GM18517 (cell line): Measurements from ENCODE around the gene DYNC1H1.
"Not testable (repeated sequence)": the region's sequence is repeated elsewhere in the genome, so short reads cannot be mapped to it uniquely, and the experiment has no call there.

Experiments
- ATAC-seq: cut with Tn5 transposase; IDR thresholded peaks from one replicate; pipeline ENCODE4 v1.9.1; 2021; ENCODE audit warnings: mild to moderate bottlenecking, moderate library complexity; ENCODE audit not compliant: unreplicated experiment

DYNC1H1 gene

GRCh38 chr14:102058146-102058545, 93.8 kb downstream of the DYNC1H1 start:
- no peak for ATAC-seq

- ATAC-seq, result no peak
These were observed 94.6 kb downstream of the DYNC1H1 start for GRCh38 chr14:102058961-102059360.

GRCh38 chr14:102063109-102063807, 98.9 kb downstream of the DYNC1H1 start:
- ATAC-seq, result no peak

GRCh38 chr14:102063808-102064429, 99.5 kb downstream of the DYNC1H1 start:
- no peak for ATAC-seq

DNA sequence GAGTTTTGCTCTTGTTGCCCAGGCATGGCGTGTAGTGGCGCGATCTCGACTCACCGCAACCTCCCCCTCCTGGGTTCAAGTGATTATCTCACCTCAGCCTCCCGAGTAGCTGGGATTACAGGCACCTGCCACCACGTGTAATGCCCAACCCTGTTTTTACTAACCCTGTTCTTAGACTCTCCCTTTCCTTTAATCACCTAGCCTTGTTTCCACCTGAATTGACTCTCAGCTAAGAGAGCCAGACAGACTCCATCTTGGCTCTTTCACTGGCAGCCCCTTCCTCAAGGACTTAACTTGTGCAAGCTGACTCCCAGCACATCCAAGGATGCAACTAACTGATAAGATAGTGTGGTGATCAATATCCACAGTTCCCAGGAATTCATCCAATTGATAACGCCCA, 100.2 kb downstream of the DYNC1H1 start:
- ATAC-seq, result not testable (repeated sequence)

DNA sequence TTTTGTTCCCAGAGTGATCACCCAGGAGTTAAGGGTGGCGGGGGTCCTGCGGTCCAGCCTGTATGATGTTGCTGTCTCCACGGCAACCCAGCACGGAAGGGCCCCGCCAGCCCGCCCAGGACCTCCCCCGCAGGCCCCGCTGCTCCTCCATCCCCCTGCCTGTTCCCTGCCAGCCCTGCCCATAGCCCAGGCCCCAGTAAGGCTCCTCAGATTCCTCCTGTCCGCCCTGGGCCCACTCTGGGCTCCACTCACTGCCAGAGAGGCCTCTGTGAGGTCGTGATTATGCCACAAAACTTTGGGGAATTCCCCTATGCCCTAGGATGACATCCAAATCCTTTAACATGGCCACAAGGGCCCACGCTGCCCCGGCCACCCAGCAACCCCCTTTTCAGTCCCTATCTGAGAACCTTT, 101.7 kb downstream of the DYNC1H1 start:
- ATAC-seq, result no peak

DNA sequence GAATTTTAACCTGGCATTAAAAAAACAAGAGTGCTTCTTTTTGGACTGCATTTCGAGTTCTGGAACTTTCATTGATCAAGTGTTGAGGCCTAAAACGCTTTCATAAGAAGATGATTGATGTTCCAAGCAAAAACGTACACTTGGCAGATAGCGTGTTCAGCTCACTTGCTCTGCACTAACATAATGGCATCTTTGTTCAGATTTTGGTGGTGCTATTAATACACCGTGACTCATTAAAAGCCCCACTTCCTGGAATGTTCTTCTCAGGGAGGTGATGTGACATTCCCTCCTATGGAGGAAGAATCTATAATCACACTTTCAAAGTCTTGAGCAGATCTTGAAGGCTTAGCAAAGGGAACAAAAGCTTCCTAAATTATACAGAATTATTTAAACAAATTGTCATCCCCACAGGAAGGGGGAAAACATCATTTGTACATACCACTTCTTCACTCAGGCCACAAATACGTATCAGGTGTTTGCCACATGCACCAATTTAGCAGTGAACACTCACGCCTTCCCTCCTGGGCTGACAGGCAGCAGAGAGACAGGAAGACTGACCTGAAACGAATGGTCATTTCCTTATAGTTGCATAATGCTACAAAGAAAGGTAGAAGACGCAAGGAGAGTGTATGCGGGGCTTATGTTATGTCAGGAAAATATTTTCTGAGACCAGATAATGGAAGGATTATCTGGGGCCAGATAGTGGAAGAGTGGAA, 107.1 kb downstream of the DYNC1H1 start:
- no peak for ATAC-seq

- no peak for ATAC-seq
These were observed 110.1 kb downstream of the DYNC1H1 start for GRCh38 chr14:102074415-102074964.

DNA sequence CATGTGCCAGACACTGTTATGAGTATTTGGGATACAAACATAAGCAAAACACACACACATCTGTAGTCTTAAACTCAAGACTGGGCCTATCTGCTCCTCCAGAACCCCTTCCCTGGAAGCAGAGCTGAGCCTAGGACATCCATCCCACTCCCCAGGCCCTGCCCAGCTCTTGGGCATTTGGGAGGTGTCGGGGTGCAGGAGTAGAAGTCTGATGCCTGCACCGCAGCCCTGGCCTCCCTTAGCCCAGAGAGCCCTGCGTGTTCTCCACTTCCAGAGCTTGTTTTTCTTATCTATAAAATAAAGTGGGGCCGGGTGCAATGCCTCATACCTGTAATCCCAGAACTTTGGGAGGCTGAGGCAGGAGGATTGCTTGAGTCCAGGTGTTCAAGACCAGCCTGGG, 110.8 kb downstream of the DYNC1H1 start:
- no peak for ATAC-seq

DNA sequence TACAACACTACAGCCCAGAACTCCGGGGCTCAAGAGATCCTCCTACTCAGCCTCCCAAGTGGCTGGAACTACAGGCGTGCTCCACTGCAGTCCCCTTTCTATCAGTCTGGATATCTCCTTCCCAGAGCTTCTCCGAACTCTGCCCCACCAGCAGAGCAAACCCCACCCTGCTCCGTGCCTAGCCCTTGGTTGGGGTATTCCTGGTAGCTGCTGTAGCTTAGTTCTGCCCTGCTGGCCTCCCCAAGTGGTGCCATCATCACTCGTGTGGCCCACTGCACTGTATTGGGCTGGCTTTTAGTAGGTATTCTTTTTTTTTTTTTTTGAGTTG, 113.0 kb downstream of the DYNC1H1 start:
- ATAC-seq, result no peak

GRCh38 chr14:102078361-102078791, 114.0 kb downstream of the DYNC1H1 start:
- not testable (repeated sequence) for ATAC-seq

DNA sequence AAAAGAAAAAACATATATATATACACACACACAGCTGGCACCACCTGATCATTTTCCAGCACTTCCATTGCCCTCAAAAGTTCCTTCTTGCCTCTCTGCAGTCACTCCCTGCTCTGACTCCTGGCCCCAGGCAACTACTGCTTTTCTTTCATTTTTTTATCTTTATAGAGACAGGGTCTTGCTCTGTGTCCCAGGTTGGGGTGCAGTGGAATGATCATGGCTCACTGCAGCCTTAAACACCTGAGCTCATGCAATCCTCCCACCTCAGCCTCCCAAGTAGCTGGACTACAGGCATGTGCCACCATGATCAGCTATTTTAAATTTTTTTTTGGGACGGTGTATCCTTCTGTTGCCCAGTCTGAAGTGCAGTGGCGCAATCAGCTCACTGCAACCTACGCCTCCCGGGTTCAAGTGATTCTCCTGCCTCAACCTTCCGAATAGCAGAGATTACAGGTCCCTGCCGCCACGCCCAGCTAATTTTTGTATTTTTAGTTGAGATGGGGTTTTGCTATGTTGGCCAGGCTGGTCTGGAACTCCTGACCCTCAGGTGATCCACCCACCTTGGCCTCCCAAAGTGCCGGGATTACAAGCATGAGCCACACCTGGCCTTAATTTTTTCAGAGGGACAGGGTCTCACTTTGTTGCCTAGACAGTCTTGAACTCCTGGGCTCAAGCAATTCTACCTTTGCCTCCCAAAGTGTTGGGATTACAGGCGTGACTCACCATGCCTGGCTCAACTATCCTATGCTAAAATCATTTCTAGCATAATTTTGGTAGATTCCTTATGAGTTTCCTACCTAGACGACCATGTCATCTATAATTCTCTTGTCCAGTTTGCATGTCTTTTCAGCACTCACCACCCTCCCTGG, 114.7 kb downstream of the DYNC1H1 start:
- no peak for ATAC-seq

DNA sequence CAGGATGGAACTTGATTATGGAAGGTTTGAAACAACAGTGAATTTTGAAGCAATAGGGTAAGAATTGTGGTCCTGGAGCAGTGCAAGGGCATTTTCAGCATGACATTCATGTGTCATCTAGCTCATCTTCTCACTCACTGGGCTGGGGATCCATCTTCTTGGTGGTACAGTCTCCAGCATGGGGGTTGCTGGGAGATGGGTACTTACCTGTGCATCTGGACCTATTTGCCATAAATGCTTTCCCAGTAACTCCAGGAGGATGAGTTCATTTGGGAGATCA, 115.3 kb downstream of the DYNC1H1 start:
- no peak for ATAC-seq

DNA sequence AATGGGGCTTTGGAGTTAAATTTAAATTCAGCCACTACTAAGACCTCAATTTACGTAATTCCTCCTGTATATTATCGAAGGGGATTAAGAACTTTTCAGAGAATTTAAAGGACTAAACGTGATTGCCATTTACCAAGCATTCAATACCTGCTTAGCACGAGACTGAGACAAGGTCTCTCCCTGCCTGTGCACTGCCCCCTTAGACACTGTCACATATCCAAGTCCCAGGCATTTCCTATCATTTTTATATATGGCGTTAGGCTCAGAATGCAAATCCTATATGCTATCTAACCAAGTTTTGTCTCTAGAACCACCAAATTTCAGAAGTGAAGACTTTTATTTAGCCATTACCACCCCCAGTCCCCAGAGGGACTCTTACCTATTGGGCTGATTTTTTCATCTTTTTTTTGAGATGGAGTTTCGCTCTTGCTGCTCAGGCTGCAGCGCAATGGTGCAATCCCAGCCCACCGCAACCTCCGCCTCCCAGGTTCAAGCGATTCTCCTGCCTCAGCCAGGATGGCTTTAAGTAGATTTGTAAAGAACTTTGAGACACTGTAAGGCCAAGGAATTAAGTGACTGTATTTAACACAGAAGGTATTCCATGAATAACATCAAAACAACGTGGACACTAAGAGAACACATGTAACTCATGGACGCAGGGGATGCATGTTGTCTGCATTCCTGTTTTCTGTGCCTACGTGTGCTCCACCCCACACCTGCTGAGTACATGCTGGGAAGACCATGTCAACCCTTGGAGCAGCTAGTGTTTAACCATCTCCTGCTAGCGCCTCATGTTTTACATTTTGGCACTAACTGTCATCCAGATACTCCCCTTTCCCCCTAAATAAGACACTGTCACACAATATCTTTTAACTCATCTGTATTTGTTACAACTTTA, 116.1 kb downstream of the DYNC1H1 start:
- no peak for ATAC-seq

GRCh38 chr14:102081231-102082080, 117.1 kb downstream of the DYNC1H1 start:
- ATAC-seq, result no peak

DNA sequence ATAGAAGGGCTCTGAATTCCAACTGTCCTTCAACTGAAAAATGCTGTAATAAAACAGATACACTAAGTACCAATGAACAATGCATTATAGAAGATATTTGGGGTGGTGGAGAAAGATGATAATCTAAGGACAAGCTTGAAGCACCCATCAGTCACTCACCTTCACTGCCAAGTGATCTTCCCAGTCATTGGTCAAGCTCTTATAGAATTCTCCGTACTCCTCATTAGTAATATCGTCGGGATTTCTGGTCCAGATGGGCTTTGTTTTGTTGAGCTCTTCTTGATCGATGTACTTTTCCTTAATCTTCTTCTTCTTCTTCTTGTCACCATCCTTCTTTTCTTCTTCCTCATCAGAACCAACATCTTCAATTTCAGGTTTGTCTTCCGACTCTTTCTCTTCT, 120.1 kb downstream of the DYNC1H1 start:
- not testable (repeated sequence) for ATAC-seq

DNA sequence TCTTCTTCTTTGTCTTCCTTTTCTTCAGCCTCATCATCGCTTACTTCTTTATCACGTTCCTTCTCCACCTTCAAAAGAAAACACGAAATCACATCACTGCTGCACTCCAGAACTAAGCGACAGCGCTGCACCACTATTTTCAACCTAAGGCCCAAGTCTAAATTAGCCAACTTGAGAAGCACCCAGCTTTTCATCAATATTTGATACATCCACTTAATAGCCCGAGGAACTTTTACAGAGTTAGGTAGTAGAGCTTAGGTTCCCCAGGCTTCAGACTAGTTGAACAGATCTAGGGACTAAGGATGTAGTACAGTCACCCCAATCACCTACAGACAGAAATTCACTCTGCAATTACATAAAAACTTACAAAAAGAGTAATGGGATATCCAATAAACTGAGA, 120.6 kb downstream of the DYNC1H1 start:
- no peak for ATAC-seq

- no peak for ATAC-seq
These were observed 121.1 kb downstream of the DYNC1H1 start for GRCh38 chr14:102085488-102085887.
